ENCODE results near the gene SRSF4.

DNA sequence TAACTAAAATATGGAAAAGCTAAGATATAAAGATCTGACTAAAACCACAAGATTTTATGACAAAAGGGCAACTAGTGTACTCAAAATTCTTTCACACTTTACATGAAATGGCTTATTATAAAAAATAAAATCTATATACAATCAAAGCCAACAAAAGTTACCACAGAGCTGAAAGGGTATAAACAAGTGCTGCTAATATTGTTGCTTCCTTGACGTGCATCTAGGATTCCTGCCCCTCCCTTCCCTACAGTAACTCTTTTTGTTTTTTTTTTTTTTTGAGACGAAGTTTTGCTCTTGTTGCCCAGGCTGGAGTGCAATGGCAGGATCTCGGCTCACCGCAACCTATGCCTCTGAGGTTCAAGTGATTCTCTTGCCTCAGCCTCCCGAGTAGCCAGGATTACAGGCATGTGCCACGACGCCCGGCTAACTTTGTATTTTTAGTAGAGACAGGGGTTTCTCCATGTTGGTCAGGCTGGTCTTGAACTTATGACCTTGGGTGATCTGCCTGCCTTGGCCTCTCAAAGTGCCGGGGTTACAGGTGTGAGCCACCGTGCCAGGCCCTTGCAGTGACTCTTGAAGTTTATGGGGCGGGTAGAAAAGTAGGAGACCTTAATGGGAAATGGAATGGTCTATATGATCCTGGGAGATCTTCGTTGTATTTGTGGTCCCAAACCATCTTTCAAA lies 4.5 kb downstream of the SRSF4 start:
- TF ChIP-seq, protein P1, sequence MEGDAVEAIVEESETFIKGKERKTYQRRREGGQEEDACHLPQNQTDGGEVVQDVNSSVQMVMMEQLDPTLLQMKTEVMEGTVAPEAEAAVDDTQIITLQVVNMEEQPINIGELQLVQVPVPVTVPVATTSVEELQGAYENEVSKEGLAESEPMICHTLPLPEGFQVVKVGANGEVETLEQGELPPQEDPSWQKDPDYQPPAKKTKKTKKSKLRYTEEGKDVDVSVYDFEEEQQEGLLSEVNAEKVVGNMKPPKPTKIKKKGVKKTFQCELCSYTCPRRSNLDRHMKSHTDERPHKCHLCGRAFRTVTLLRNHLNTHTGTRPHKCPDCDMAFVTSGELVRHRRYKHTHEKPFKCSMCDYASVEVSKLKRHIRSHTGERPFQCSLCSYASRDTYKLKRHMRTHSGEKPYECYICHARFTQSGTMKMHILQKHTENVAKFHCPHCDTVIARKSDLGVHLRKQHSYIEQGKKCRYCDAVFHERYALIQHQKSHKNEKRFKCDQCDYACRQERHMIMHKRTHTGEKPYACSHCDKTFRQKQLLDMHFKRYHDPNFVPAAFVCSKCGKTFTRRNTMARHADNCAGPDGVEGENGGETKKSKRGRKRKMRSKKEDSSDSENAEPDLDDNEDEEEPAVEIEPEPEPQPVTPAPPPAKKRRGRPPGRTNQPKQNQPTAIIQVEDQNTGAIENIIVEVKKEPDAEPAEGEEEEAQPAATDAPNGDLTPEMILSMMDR (IDR thresholded peaks at IDR 0.05): no peak
- TF ChIP-seq EP300 (IDR thresholded peaks at IDR 0.05): no peak
- no peak for TF ChIP-seq POLR2A (IDR thresholded peaks at IDR 0.05)
- TF ChIP-seq POLR2AphosphoS5 (IDR thresholded peaks at IDR 0.05): no peak

All from upper lobe of left lung (tissue), 4 donors.